HepG2 (cell line): ENCODE results near the gene PCBP4.

Experiments used
- AGO2 ChIP-seq: fragments of 200-400 bp; formaldehyde crosslinking; optimal IDR thresholded peaks from 2 replicates; pipeline ENCODE3; 2017; ENCODE audit warnings: mild to moderate bottlenecking, low read depth, low read length, moderate library complexity
- IRF2 ChIP-seq: IDR thresholded peaks from 2 replicates; pipeline ENCODE4 v1.6.1; 2018; ENCODE audit warnings: missing genetic modification reagents, missing compliant biosample characterization
- POLR2A ChIP-seq, 2 experiments: IDR thresholded peaks; 2 replicates each; pipeline ENCODE4 v1.6.1; 2011; ENCODE audit warnings: low read depth in 2 of 2, low read length in 2 of 2, mild to moderate bottlenecking in 1 of 2, moderate library complexity in 1 of 2; ENCODE audit not compliant: insufficient read depth in 1 of 2
- TGIF2 ChIP-seq: IDR thresholded peaks from 2 replicates; pipeline ENCODE4 v1.6.1; 2016; ENCODE audit warnings: control low read depth, missing compliant biosample characterization
- ZMYM4 ChIP-seq: sonication (generic); formaldehyde crosslinking; IDR thresholded peaks from 2 replicates; pipeline ENCODE4 v1.8.1; 2023; ENCODE audit warnings: mild to moderate bottlenecking, missing genetic modification reagents
- ZNF232 ChIP-seq: sonication (generic); formaldehyde crosslinking; IDR thresholded peaks from 2 replicates; pipeline ENCODE4 v1.4.0; 2020; ENCODE audit warnings: missing genetic modification reagents, borderline replicate concordance
- ZNF274 ChIP-seq: sonication (generic); formaldehyde crosslinking; IDR thresholded peaks from 2 replicates; pipeline ENCODE4 v1.5.1; 2020; ENCODE audit warnings: mild to moderate bottlenecking, missing genetic modification reagents
- ZNF33B ChIP-seq: sonication (generic); formaldehyde crosslinking; IDR thresholded peaks from 2 replicates; pipeline ENCODE4 v1.5.1; 2020; ENCODE audit warnings: mild to moderate bottlenecking, missing genetic modification reagents
- ZNF746 ChIP-seq: sonication (generic); formaldehyde crosslinking; IDR thresholded peaks from 2 replicates; pipeline ENCODE4 v1.8.0; 2022; ENCODE audit warnings: mild to moderate bottlenecking, missing genetic modification reagents
- TF ChIP-seq, protein P1 (sequence below), 2 experiments: IDR thresholded peaks; 2 replicates each; pipeline ENCODE4 v1.6.1; 2011 to 2012; ENCODE audit warnings: low read length in 2 of 2, borderline replicate concordance in 1 of 2, low read depth in 1 of 2, mild to moderate bottlenecking in 1 of 2, moderate library complexity in 1 of 2
- TF ChIP-seq, protein P2 (sequence below): sonication (generic); formaldehyde crosslinking; IDR thresholded peaks from 2 replicates; pipeline ENCODE4 v1.5.0; 2020; ENCODE audit warnings: mild to moderate bottlenecking, missing genetic modification reagents, moderate library complexity
- TF ChIP-seq, protein P3 (sequence below): IDR thresholded peaks from 2 replicates; pipeline ENCODE4 v1.6.1; 2016

DNA sequence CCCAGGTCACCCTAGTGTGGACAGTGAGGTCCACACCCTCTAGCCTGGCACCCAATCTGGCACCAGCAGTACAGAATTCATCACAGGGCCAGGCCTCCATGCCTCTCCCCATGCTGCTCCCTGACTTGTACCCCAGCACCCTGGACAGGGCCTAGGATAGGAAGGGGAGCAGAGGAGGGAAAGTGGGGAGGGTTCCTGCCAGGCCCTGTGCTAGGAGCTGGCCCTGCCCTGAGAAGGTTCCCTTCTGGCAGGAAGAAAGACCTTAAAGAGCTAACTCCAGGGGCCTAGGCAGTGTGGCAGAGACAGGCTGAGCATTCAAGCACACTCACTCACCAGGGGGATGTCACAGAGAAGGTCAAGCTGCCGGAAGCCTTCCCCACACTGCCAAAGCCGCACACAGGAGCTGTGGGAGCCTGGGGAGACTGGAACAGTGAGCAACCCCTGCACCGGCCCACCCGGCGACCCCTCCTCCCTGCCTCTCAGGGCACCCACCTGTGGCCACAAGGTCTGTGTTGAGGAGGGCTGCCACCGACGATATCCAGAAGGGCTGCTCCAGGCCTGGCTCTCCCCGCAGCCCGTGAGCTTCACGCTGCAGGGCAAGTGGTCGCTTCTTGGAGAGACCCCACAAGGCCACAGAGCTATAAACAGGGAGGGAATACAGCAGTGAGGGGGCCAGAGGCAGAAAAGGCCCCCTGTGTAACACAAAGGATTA lies 33.0 kb downstream of the PCBP4 start:
- TF ChIP-seq, protein P1, sequence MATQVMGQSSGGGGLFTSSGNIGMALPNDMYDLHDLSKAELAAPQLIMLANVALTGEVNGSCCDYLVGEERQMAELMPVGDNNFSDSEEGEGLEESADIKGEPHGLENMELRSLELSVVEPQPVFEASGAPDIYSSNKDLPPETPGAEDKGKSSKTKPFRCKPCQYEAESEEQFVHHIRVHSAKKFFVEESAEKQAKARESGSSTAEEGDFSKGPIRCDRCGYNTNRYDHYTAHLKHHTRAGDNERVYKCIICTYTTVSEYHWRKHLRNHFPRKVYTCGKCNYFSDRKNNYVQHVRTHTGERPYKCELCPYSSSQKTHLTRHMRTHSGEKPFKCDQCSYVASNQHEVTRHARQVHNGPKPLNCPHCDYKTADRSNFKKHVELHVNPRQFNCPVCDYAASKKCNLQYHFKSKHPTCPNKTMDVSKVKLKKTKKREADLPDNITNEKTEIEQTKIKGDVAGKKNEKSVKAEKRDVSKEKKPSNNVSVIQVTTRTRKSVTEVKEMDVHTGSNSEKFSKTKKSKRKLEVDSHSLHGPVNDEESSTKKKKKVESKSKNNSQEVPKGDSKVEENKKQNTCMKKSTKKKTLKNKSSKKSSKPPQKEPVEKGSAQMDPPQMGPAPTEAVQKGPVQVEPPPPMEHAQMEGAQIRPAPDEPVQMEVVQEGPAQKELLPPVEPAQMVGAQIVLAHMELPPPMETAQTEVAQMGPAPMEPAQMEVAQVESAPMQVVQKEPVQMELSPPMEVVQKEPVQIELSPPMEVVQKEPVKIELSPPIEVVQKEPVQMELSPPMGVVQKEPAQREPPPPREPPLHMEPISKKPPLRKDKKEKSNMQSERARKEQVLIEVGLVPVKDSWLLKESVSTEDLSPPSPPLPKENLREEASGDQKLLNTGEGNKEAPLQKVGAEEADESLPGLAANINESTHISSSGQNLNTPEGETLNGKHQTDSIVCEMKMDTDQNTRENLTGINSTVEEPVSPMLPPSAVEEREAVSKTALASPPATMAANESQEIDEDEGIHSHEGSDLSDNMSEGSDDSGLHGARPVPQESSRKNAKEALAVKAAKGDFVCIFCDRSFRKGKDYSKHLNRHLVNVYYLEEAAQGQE (IDR thresholded peaks at IDR 0.05; ENCODE audit: borderline replicate concordance in 1 of 2, low read depth in 1 of 2, low read length in 2 of 2): peak in 1 of 2 experiments; percentile 71; a peak in 1 of 4 replicates
- TF ChIP-seq ZNF33B (CRISPR knock-in tag): no peak
- TF ChIP-seq, protein P2, sequence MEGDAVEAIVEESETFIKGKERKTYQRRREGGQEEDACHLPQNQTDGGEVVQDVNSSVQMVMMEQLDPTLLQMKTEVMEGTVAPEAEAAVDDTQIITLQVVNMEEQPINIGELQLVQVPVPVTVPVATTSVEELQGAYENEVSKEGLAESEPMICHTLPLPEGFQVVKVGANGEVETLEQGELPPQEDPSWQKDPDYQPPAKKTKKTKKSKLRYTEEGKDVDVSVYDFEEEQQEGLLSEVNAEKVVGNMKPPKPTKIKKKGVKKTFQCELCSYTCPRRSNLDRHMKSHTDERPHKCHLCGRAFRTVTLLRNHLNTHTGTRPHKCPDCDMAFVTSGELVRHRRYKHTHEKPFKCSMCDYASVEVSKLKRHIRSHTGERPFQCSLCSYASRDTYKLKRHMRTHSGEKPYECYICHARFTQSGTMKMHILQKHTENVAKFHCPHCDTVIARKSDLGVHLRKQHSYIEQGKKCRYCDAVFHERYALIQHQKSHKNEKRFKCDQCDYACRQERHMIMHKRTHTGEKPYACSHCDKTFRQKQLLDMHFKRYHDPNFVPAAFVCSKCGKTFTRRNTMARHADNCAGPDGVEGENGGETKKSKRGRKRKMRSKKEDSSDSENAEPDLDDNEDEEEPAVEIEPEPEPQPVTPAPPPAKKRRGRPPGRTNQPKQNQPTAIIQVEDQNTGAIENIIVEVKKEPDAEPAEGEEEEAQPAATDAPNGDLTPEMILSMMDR (CRISPR knock-in tag): no peak
- no peak for TF ChIP-seq ZNF274 (CRISPR knock-in tag)
- TF ChIP-seq IRF2: no peak
- no peak for TF ChIP-seq AGO2
- TF ChIP-seq, protein P3, sequence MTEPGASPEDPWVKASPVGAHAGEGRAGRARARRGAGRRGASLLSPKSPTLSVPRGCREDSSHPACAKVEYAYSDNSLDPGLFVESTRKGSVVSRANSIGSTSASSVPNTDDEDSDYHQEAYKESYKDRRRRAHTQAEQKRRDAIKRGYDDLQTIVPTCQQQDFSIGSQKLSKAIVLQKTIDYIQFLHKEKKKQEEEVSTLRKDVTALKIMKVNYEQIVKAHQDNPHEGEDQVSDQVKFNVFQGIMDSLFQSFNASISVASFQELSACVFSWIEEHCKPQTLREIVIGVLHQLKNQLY (CRISPR knock-in tag): no peak
- no peak for TF ChIP-seq ZNF232 (CRISPR knock-in tag)
- TF ChIP-seq POLR2A (IDR thresholded peaks at IDR 0.05; ENCODE audit: insufficient read depth in 1 of 2, low read depth in 2 of 2, low read length in 2 of 2): no peak
- no peak for TF ChIP-seq ZNF746 (CRISPR knock-in tag)
- TF ChIP-seq TGIF2 (CRISPR knock-in tag): no peak
- no peak for TF ChIP-seq ZMYM4 (CRISPR knock-in tag)
